COLO668 (cell line): Measurements from ENCODE around the gene ACTL7B.

ENCODE experiments used
- DNase-seq: peaks from one replicate; lab custom pipeline; 2025; ENCODE audit not compliant: unreplicated experiment; lab: John Stamatoyannopoulos, UW

ACTL7B gene

GRCh38 chr9:108809269-108809668, 46.5 kb downstream of the ACTL7B start:
- DNase-seq: no peak
